Fibroblast of pulmonary artery (primary cell): ENCODE measurements around the gene CDC123.

Source experiments
- DNase-seq: peaks from one replicate; pipeline ENCODE4 v3.0.0-alpha.2; 2010; ENCODE audit warnings: low read depth
- H3K4me3 ChIP-seq: replicated peaks from 2 replicates; pipeline ENCODE4 v1.5.1; 2011; ENCODE audit warnings: low read depth, mild to moderate bottlenecking, control low read depth, low read length, moderate library complexity
- CTCF ChIP-seq: IDR thresholded peaks from 2 replicates; pipeline ENCODE4 v1.5.1; 2011; ENCODE audit warnings: mild to moderate bottlenecking, control low read depth, low read length, inconsistent platforms; ENCODE audit errors: missing control alignments

CDC123 gene

GRCh38 chr10:12189426-12189825 is 6.6 kb upstream of the CDC123 start:
- DNase-seq = no peak
- no peak overlapping the region for H3K4me3 ChIP-seq
- no peak for TF ChIP-seq CTCF

GRCh38 chr10:12191715-12192114 is 4.3 kb upstream of the CDC123 start:
- no peak for TF ChIP-seq CTCF
- peak; percentile 45 for DNase-seq
- H3K4me3 ChIP-seq = no peak overlapping the region

- peak; percentile 74 for DNase-seq
- TF ChIP-seq CTCF = no peak
- H3K4me3 ChIP-seq = no peak overlapping the region
These were observed 2.8 kb upstream of the CDC123 start for GRCh38 chr10:12193193-12193592.

GRCh38 chr10:12194752-12195271 is 1.2 kb upstream of the CDC123 start:
- peak; percentile 45 for DNase-seq
- peak overlapping the region; percentile 99 for H3K4me3 ChIP-seq
- no peak for TF ChIP-seq CTCF

GRCh38 chr10:12195281-12195602 is 746 bp upstream of the CDC123 start:
- DNase-seq = no peak
- H3K4me3 ChIP-seq = peak overlapping the region; percentile 99
- TF ChIP-seq CTCF = no peak

- no peak for DNase-seq
- TF ChIP-seq CTCF = no peak
- peak overlapping the region; percentile 99 for H3K4me3 ChIP-seq
These were observed 683 bp downstream of the CDC123 start for GRCh38 chr10:12196531-12197211.

GRCh38 chr10:12198156-12198555 is 2.2 kb downstream of the CDC123 start:
- no peak for DNase-seq
- no peak overlapping the region for H3K4me3 ChIP-seq
- TF ChIP-seq CTCF = no peak
